IPS-15b (cell line): ENCODE data around the gene PACRG.
"Not testable (repeated sequence)": the region's sequence is repeated elsewhere in the genome, so short reads cannot be mapped to it uniquely, and the experiment has no call there.

Experiments used
- H3K27me3 ChIP-seq: one replicate; pipeline ENCODE4 v1.6.1; 2013; ENCODE audit warnings: low read length; ENCODE audit not compliant: control insufficient read depth, insufficient read depth
- H3K36me3 ChIP-seq: one replicate; pipeline ENCODE4 v1.6.1; 2013; ENCODE audit warnings: low read length; ENCODE audit not compliant: control insufficient read depth, insufficient read depth
- H3K4me1 ChIP-seq: one replicate; pipeline ENCODE4 v1.6.1; 2013; ENCODE audit warnings: mild to moderate bottlenecking, low read length; ENCODE audit not compliant: control insufficient read depth, insufficient read depth
- H3K4me3 ChIP-seq: one replicate; pipeline ENCODE4 v1.5.1; 2013; ENCODE audit warnings: low read depth, low read length
- H3K9ac ChIP-seq: one replicate; pipeline ENCODE4 v1.6.1; 2013; ENCODE audit warnings: low read depth, mild to moderate bottlenecking, low read length
- H3K9me3 ChIP-seq: one replicate; pipeline ENCODE4 v1.6.1; 2013; ENCODE audit warnings: mild to moderate bottlenecking, low read length; ENCODE audit not compliant: control insufficient read depth, insufficient read depth

The PACRG gene

GRCh38 chr6:162983234-162983633 is 255.5 kb downstream of the PACRG start:
- H3K36me3 ChIP-seq, H3K27me3 ChIP-seq, H3K4me3 ChIP-seq, H3K9ac ChIP-seq, H3K9me3 ChIP-seq, H3K4me1 ChIP-seq: not testable (repeated sequence)

- H3K9ac ChIP-seq: no peak overlapping the region
- H3K9me3 ChIP-seq: no peaks in the 10 kb centered on the region
- H3K36me3 ChIP-seq: no peaks in the 10 kb centered on the region
- H3K27me3 ChIP-seq: no peaks in the 10 kb centered on the region
- no peak overlapping the region for H3K4me3 ChIP-seq
- H3K4me1 ChIP-seq: no peaks in the 10 kb centered on the region
Observed at GRCh38 chr6:162998777-162999176, 271.0 kb downstream of the PACRG start.

- Histone ChIP-seq H3K27me3 (no peaks in the 10 kb centered on the region), H3K4me3 (no peak overlapping the region), H3K9me3 (no peaks in the 10 kb centered on the region), H3K36me3 (no peaks in the 10 kb centered on the region), H3K9ac (no peak overlapping the region), H3K4me1 (no peaks in the 10 kb centered on the region)
Observed at GRCh38 chr6:162999575-163000285, 272.0 kb downstream of the PACRG start.

- no peak overlapping the region for H3K4me3 ChIP-seq
- H3K4me1 ChIP-seq: no peaks in the 10 kb centered on the region
- H3K9me3 ChIP-seq: no peaks in the 10 kb centered on the region
- H3K9ac ChIP-seq: no peak overlapping the region
- no peaks in the 10 kb centered on the region for H3K36me3 ChIP-seq
- no peaks in the 10 kb centered on the region for H3K27me3 ChIP-seq
Observed at GRCh38 chr6:163001330-163001729, 273.6 kb downstream of the PACRG start.

- Histone ChIP-seq H3K27me3 (no peaks in the 10 kb centered on the region), H3K36me3 (no peaks in the 10 kb centered on the region), H3K4me1 (no peaks in the 10 kb centered on the region), H3K9me3 (no peaks in the 10 kb centered on the region), H3K9ac (no peak overlapping the region), H3K4me3 (no peak overlapping the region)
Observed at GRCh38 chr6:163008186-163008585, 280.4 kb downstream of the PACRG start.

GRCh38 chr6:163008626-163009025 is 280.9 kb downstream of the PACRG start:
- Histone ChIP-seq H3K27me3 (no peaks in the 10 kb centered on the region), H3K9ac (no peak overlapping the region), H3K9me3 (no peaks in the 10 kb centered on the region), H3K4me1 (no peaks in the 10 kb centered on the region), H3K4me3 (no peak overlapping the region), H3K36me3 (no peaks in the 10 kb centered on the region)

GRCh38 chr6:163010145-163010544 is 282.4 kb downstream of the PACRG start:
- Histone ChIP-seq H3K4me1 (no peaks in the 10 kb centered on the region), H3K36me3 (no peaks in the 10 kb centered on the region), H3K9ac (no peak overlapping the region), H3K27me3 (no peaks in the 10 kb centered on the region), H3K4me3 (no peak overlapping the region), H3K9me3 (no peaks in the 10 kb centered on the region)

GRCh38 chr6:163014736-163015135 is 287.0 kb downstream of the PACRG start:
- no peaks in the 10 kb centered on the region for H3K9me3 ChIP-seq
- H3K9ac ChIP-seq: no peak overlapping the region
- no peaks in the 10 kb centered on the region for H3K4me1 ChIP-seq
- H3K4me3 ChIP-seq: no peak overlapping the region
- H3K36me3 ChIP-seq: no peaks in the 10 kb centered on the region
- H3K27me3 ChIP-seq: no peaks in the 10 kb centered on the region

- H3K27me3 ChIP-seq: no peaks in the 10 kb centered on the region
- H3K9ac ChIP-seq: no peak overlapping the region
- no peaks in the 10 kb centered on the region for H3K36me3 ChIP-seq
- no peaks in the 10 kb centered on the region for H3K9me3 ChIP-seq
- no peaks in the 10 kb centered on the region for H3K4me1 ChIP-seq
- no peak overlapping the region for H3K4me3 ChIP-seq
Observed at GRCh38 chr6:163017801-163018200, 290.0 kb downstream of the PACRG start.

- H3K4me1 ChIP-seq: no peaks in the 10 kb centered on the region
- H3K36me3 ChIP-seq: no peaks in the 10 kb centered on the region
- H3K27me3 ChIP-seq: no peaks in the 10 kb centered on the region
- H3K9me3 ChIP-seq: no peaks in the 10 kb centered on the region
- no peak overlapping the region for H3K9ac ChIP-seq
- H3K4me3 ChIP-seq: no peak overlapping the region
Observed at GRCh38 chr6:163019926-163020325, 292.2 kb downstream of the PACRG start.

GRCh38 chr6:163021054-163021453 is 293.3 kb downstream of the PACRG start:
- no peaks in the 10 kb centered on the region for H3K36me3 ChIP-seq
- no peaks in the 10 kb centered on the region for H3K4me1 ChIP-seq
- H3K27me3 ChIP-seq: no peaks in the 10 kb centered on the region

GRCh38 chr6:163023700-163024099 is 295.9 kb downstream of the PACRG start:
- H3K36me3 ChIP-seq: no peaks in the 10 kb centered on the region
- H3K4me1 ChIP-seq: no peaks in the 10 kb centered on the region
- no peak overlapping the region for H3K9ac ChIP-seq
- no peaks in the 10 kb centered on the region for H3K9me3 ChIP-seq
- no peak overlapping the region for H3K4me3 ChIP-seq
- no peaks in the 10 kb centered on the region for H3K27me3 ChIP-seq

More at GRCh38 chr6:163021054-163021453, 293.3 kb downstream of the PACRG start:
- Histone ChIP-seq H3K9ac (no peak overlapping the region), H3K9me3 (no peaks in the 10 kb centered on the region), H3K4me3 (no peak overlapping the region)
